Adrenal gland (tissue), 5 donors: ENCODE data around the gene NUP62.

Experiments used
- CTCF ChIP-seq, 6 experiments: fragments of 450-650 bp in 4 of 6; fragments of 200-600 bp in 2 of 6; sonication (generic) in 1 of 6; IDR thresholded peaks; 1 replicate in 5 of 6; 2 replicates in 1 of 6; pipeline versions ENCODE4 v1.5.1 to v1.8.0; 2016 to 2021; ENCODE audit warnings: antibody characterized with exemption in 6 of 6, mild to moderate bottlenecking in 2 of 6, moderate library complexity in 1 of 6
- POLR2A ChIP-seq, 2 donors: fragments of 450-650 bp; IDR thresholded peaks; one replicate each; pipeline ENCODE4 v1.6.1; 2017; ENCODE audit warnings: antibody characterized with exemption in 2 of 2, mild to moderate bottlenecking in 2 of 2, moderate library complexity in 1 of 2
- donor health status: DM: no; HTN: no; CAD: no.

DNA sequence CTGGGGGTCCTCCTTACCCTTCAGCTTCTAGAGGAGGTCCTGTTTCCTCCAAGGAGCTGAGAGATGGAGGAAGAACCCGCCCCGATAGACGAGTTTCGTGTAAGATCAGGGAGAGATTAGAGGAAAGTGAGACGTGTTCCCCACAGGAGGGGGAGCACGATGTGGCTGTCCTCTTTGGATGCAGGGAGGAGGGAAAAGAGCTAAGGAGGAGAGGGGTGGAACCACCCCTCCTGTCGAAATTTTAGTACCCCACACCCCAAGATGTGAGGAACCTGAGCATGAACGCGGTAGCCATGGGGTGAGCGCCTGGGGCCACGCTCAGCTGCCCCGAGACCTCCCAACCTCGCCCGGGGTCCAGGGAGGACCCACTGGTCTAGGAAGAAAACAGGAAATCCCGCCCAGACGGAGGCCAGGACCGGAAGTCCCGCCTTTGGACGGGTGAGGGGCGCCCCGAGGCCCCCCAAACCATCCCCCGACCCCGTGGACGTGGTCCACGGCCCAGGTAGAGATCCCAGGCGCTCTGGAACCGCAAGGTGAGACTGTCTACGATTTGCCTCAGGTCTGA is 53.4 kb downstream of the NUP62 start:
- TF ChIP-seq CTCF (IDR thresholded peaks at IDR 0.05) (no peak), POLR2A (IDR thresholded peaks at IDR 0.05) (no peak)
